NB4 (cell line): ENCODE data around the gene AQP2.

ENCODE experiments used
- DNase-seq: peaks from one replicate; pipeline ENCODE4 v3.0.0; 2010; ENCODE audit warnings: low read depth
- H3K4me3 ChIP-seq: one replicate; pipeline ENCODE4 v1.5.1; 2011; ENCODE audit warnings: mild to moderate bottlenecking, low read depth, low read length, moderate library complexity
- MYC ChIP-seq: IDR thresholded peaks from 2 replicates; pipeline ENCODE4 v1.6.1; 2011; ENCODE audit warnings: low read depth, low read length
- POLR2A ChIP-seq: IDR thresholded peaks from 2 replicates; pipeline ENCODE4 v1.6.1; 2011; ENCODE audit warnings: mild to moderate bottlenecking; ENCODE audit not compliant: insufficient read length; ENCODE audit errors: extremely low read depth
- TF ChIP-seq, protein P1 (sequence below): IDR thresholded peaks from one replicate; pipeline ENCODE4 v1.5.1; 2012; ENCODE audit warnings: low read depth, low read length
- TF ChIP-seq, protein P2 (sequence below): IDR thresholded peaks from 2 replicates; pipeline ENCODE4 v1.6.1; 2011; ENCODE audit warnings: low read depth, low read length

AQP2 gene

DNA sequence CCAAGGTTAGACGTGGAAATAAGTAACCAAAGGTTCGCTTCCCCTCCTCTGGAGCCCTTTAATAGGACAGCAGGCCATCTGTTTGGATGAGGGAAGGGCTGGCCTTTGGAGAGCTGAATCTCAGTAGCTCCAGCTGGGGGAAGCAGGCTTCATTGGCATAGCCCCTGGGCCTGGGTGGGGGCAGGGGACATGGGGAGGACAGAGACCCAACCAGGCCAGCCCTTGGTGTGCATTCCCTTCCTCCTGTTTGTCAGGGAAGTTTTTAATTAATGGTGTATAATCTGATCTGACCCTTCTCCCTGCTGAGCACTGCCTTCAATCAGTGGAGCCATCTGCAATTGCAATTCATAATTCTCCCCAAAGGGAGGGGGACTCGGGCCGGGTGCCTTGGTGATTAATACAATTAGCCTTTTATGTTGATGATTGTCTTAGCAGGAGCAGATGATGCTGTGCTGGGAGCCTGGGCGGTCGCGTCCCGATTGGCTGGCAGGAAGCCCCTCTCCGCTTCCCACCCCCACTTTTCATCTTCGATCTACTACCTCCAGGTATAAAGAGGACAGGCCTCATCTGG lies 28.6 kb downstream of the AQP2 start:
- TF ChIP-seq MYC = no peak
- TF ChIP-seq POLR2A = no peak
- TF ChIP-seq, protein P1, sequence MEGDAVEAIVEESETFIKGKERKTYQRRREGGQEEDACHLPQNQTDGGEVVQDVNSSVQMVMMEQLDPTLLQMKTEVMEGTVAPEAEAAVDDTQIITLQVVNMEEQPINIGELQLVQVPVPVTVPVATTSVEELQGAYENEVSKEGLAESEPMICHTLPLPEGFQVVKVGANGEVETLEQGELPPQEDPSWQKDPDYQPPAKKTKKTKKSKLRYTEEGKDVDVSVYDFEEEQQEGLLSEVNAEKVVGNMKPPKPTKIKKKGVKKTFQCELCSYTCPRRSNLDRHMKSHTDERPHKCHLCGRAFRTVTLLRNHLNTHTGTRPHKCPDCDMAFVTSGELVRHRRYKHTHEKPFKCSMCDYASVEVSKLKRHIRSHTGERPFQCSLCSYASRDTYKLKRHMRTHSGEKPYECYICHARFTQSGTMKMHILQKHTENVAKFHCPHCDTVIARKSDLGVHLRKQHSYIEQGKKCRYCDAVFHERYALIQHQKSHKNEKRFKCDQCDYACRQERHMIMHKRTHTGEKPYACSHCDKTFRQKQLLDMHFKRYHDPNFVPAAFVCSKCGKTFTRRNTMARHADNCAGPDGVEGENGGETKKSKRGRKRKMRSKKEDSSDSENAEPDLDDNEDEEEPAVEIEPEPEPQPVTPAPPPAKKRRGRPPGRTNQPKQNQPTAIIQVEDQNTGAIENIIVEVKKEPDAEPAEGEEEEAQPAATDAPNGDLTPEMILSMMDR = no peak
- TF ChIP-seq, protein P2, sequence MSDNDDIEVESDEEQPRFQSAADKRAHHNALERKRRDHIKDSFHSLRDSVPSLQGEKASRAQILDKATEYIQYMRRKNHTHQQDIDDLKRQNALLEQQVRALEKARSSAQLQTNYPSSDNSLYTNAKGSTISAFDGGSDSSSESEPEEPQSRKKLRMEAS = no peak
- no peak for DNase-seq

DNA sequence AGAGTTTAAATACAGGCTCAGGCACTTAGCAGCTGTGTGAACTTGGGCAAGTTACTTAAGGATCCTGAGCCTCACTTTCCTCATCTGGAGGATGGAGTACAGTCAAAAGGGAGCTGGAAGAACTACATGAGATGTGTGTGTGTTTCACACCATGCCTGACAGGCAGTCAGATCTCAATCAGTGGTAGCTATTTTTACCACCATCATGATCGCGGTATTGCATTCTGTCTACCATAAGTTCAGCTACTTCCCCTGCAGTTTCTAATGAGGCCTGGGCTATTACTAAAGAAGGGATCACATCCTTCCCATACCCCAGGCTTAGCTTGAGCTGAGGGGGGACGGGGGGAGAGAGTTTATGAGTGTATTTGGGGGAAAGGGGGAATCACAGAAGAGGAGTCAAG lies 29.3 kb downstream of the AQP2 start:
- TF ChIP-seq, protein P2 = no peak
- TF ChIP-seq MYC (no peak), POLR2A (no peak)
- TF ChIP-seq, protein P1 = no peak
- no peak for DNase-seq

More for the DNA sequence above, 28.6 kb downstream of the AQP2 start:
- H3K4me3 ChIP-seq = no peak overlapping the region

DNA sequence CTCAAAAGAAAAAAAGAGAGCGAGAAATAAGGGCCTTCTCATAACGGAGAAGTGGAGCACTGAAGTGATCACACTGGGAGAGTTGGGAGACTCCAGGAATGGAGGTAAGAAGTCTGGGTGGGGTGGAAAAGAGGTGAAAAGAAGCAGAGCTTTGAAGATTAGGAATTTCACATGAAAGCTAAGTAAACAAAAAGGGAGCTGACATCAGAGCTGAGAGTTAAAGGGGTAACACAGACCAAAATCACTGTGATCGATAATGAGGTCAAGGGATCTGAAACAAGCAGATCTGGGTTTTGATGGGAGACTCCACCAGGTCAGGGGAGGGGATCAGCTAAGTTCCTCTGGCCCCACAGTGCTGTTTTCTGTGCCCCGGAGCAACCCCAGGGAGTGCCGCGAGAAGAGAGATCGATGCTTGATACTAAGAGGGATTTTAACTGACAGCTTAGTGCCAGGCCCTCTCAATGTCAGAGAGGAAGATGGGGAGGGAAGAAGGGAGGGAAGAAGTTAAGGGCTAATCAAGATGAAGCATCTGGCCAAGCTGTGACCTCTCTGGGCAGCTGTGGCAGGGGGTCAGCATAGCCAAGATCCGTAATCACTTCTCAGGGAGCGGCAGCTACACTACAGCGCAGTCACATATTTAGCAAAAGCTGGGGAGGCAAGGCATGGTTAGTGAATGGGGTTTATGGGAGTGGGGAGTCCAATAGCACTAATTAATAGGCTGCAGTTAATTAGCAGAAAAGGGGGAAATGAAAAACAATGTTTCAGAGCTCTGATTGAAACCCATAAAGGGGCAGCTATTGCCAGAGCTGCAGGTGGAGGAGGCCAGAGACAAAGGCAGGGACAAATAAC lies 30.2 kb downstream of the AQP2 start:
- TF ChIP-seq, protein P2 = no peak
- TF ChIP-seq POLR2A (no peak), MYC (no peak)
- TF ChIP-seq, protein P1 = no peak
- DNase-seq = no peak
- no peak overlapping the region for H3K4me3 ChIP-seq

More for the DNA sequence above, 29.3 kb downstream of the AQP2 start:
- H3K4me3 ChIP-seq = no peak overlapping the region

DNA sequence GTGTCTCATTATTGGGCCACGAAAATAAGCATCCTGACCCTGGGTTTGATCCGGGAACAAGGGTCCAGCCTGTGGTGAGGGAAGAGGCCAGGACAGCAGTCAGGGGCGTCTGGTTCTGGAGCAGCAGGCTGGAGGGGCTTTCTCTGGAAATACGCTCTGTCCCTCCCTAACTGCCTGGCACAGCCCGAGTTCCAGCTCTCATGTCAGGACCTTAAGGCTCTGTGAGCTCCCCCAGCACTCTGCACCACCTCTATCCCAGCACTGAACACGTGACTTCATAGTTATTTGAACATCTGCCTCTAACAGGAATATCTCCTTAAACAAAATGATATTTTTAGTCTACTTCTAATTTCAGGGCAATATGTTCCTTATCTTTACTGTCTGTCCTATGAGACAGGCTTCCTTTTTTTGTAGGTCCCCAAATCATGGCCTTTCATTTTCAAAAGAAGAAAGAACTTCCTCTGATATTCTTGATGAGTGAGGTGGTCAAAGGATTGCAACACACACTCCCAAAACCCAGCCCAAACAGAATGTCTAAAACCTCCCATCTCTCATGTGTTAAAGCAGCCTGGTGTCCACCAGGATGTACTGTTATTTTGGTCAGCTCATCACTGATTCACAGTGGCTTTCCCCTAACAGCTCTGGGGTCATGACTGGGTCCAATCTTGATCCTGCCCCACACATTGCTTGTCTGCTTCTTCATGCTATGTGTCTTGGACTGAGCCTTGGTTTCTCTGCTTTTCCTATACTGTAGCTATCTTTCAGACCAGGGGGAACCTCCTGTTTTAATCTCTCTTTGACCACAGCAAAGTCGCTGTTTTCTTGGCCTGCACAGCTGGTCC lies 31.9 kb downstream of the AQP2 start:
- no peak for TF ChIP-seq MYC
- TF ChIP-seq, protein P1 = no peak
- TF ChIP-seq, protein P2 = no peak
- TF ChIP-seq POLR2A = no peak
- no peak overlapping the region for H3K4me3 ChIP-seq
- peak; percentile 60 for DNase-seq

DNA sequence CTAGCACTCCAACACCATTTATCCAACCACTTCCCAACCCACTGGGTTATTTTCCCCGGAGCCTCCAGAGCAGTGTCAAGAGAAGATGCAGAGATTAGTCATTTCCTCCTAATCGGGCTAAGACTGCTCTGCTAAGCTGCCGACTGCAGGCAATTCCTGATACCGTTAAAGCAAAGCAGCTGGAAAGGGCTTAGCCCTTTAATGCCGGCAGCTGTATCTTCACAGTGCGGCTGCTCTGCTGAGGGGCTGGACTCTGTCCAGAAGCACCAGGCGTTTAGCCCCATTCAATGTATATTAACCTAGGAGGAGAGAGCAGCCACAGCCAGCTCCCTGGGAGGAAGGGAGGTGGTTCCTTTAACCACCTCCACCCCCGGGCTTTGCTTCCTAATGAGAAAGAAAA lies 33.4 kb downstream of the AQP2 start:
- DNase-seq = no peak
- TF ChIP-seq, protein P1 = no peak
- no peak for TF ChIP-seq MYC
- no peak for TF ChIP-seq POLR2A
- TF ChIP-seq, protein P2 = no peak

More for the DNA sequence above, 33.4 kb downstream of the AQP2 start:
- no peak overlapping the region for H3K4me3 ChIP-seq
